Measurements from ENCODE around the gene ENTR1. TPM values are rescaled to one million over a fixed set of nuclear protein-coding genes. Genes with fewer than 3 reads are reported as not detected.
A peak's percentile ranks its signal among the peaks of the same experiment; 100 is the strongest.

The ENTR1 gene
- polyA plus RNA-seq, 1 donor, result 59.1 TPM

GRCh38 chr9:136378170-136379002, 32.0 kb downstream of the ENTR1 start:
- DNase-seq, result no peak

DNA sequence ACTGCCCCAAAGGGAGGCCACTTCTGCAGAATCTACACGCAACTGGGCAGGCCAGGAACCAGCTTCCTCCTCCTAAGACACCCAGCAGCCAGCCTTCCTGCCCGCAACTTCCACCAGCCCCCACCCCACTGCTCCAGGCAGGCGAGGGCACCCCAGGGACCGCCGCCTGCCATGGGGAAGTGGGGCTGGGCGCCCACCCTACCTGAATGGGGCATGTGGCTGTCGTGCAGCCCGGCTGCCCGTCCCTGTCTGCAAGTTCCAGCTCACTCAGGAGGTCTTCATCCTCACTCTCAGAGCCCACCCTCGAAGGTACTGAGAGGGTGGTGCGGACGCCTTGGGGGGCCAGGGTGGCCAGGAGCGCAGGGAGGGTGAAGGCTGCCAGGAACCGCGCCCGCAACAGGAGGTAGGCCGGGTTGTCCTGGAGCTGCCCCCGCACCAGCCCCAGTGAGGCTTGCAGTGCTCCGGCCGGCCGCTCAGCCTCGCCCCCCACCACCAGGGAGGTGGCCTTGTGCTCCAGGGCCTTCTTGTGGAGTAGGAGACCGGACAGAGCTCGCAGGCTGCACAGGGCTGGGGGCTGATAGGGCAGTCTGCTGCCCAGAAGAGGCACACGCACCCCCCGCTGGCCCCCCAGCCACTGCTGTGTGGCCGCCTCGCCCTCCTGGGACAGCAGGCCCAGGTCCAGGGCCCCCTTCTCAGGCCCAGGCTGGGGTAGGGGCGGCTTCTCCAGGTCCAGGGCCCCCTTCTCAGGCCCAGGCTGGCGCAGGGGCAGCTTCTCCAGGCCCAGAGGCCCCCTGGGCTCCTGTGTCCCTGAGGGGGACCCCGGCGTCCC, 32.9 kb downstream of the ENTR1 start:
- DNase-seq, result no peak

- no peak for DNase-seq
Observed at GRCh38 chr9:136376457-136376856, 34.0 kb downstream of the ENTR1 start.

GRCh38 chr9:136375096-136375495, 35.3 kb downstream of the ENTR1 start:
- DNase-seq, result no peak

GRCh38 chr9:136374183-136374575, 36.2 kb downstream of the ENTR1 start:
- no peak for DNase-seq

GRCh38 chr9:136373300-136374182, 36.9 kb downstream of the ENTR1 start, which contains the start of gene CARD9:
Gene CARD9 (minus strand): TSS chr9:136373669. CDS start chr9:136372078, 1,591 bp downstream.
- DNase-seq, result no peak

DNA sequence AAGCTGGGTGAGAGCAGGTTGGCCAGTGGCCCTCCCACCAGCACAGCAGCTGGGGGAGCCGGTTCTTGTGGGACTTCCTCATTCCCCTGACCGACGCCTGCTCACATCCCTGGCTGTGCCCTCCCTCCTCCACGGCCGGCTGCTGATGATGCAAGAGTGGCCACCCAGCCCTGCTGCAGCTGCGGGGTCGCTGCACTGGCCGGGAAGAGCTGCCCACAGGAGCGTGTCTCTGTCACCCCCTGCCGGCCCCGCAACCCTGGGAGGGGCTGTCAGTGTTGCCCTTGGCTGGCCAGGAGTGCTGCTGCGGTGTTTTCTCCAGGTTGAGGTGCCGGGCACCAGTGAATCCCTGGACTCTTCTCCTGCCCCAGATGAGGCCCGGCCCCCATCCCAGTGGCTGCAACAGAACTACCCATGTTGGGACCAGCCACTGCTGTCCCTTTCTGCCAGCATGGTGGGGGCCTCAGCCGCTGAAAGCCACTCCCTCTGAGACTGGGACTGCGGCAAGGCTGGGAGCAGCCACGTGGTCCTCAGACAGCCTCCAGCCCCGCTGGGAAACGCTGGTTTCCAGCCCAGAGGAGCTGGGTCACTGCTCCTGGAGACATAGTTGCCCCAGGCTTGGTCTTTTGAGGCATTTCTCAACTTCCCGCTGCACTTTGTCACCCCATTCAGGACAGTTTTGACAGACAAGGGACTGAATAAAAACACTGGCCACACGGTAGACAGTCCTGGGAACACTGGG, 37.7 kb downstream of the ENTR1 start:
- peak; percentile 68 for DNase-seq

- no peak for DNase-seq
Observed at GRCh38 chr9:136372006-136372405, 38.4 kb downstream of the ENTR1 start.

- DNase-seq, result no peak
Observed at GRCh38 chr9:136371533-136371880, 38.9 kb downstream of the ENTR1 start.

- DNase-seq, result no peak
Observed at GRCh38 chr9:136370687-136371532, 39.5 kb downstream of the ENTR1 start.

DNA sequence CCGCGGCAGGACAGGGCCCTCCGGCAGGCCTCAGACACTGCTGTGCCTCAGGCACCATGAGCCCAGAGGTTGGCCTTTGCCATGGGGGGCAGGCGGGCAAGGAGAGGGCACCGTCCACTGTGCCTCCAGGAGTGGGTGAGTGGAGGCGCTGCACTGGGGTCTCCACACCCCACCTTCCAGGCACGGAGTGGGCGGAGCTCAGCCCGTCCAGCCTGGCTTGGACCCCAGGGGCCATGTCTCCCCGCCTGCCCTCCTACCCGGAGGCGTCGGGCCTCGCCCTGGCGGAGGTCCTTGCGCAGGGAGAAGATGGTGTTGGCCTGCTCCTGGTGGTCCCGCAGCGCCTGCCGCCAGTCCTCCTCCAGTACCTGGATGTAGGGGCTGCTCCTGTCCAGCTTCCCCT, 40.4 kb downstream of the ENTR1 start:
- DNase-seq, result no peak

GRCh38 chr9:136368190-136368589, 42.2 kb downstream of the ENTR1 start:
- DNase-seq, result no peak

DNA sequence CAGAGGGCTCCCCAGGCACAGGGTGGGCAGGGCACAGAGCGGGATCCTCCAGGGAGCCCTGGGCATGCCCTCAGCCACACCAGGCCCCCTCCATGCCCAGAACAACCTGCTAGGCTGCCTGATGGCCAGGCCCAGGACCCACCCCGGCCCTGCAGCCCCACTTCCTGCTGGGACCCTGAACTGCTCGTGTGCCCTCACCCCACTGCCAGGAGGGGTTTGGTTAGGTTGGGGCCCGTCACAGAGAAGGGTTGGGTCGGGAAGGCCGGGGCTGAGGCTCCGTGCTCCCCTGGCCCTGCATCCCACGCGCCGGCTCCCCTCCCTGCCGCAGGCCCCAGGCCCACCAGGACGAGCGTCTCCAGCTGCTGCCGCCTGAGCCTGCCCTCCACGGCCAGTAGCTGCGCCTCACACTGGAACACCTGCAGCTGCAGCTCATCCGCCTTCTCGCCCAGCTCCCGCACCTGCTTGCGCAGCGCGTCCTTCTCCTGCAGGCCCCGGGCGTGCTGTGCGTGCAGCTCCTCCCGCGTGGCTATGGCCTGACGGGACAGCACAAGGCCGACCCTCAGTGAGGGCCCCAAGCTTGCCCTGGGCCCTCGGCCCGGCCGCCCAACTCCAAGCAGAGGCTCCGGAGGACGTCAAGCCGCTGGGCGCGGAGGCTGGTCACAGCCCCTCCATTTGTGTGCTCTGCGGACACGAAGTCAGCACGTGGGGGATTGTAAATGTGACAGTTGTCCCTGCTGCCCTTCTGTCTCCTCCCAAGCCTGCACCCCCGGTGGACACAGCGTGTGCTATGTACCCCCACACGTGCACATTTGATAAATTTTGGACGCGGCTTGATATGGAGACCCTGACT, 42.9 kb downstream of the ENTR1 start:
- no peak for DNase-seq

GRCh38 chr9:136366826-136367225, 43.6 kb downstream of the ENTR1 start:
- DNase-seq, result no peak

GRCh38 chr9:136365775-136366222, 44.6 kb downstream of the ENTR1 start:
- DNase-seq, result no peak

DNA sequence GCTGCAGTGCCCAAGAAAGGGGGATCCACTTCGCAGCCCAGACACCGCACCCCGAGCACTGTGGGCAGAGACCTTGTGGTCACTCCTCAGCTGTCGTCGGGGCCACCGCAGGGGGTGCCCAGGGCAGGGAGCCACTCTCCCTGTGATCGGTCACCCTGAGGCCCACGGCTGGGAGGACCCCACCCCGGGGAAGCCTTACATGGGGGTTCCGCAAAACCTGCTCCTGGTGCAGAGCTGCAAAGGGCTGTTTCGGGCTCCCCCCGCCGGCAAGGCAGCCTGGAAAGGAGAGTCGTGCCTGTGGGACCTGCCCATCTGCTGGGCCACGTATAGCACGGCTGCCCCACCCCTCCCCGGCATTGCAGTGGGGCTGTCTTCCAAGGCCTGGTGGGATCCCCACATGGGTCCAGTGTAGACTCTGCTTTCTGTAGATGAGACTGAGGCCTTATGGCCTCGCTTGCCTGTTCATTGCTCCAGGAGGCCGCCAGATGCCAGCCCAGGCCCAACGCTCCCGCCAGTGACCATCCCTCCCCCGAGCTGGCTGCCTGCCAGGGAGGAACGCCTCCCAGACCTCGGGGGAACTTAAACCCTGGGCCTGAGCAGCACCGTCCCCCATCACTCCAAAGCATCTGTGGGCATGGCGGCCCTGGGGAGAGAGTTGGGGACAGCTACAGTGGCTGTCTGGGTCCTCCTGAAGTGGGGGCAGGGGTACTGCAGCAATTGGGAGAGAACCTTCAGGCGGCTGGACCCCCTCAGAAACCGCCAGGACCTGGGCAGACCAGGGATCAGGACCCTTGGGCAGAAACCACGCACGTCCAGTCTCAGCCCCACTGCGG, 45.3 kb downstream of the ENTR1 start:
- no peak for DNase-seq

GRCh38 chr9:136363949-136364748, 46.3 kb downstream of the ENTR1 start:
- no peak for DNase-seq

All from left kidney (tissue), 2 donors.